ENCODE results near the gene PTGER4. TPM values are rescaled to one million over a fixed set of nuclear protein-coding genes. Genes with fewer than 3 reads are reported as not detected.
"Not testable (repeated sequence)": the region's sequence is repeated elsewhere in the genome, so short reads cannot be mapped to it uniquely, and the experiment has no call there.

The PTGER4 gene
- total RNA-seq, 1 donor from 2014 or later = 48.3 TPM

- Histone ChIP-seq H3K9me3 (no peaks in the 10 kb centered on the region), H3K4me1 (no peaks in the 10 kb centered on the region), H3K27me3 (no peaks in the 10 kb centered on the region), H3K27ac (no peak overlapping the region), H3K36me3 (peaks cover 2 to 26% of the 10 kb centered on the region in 2 donors), H3K4me3 (no peak overlapping the region)
- no peak for DNase-seq (ENCODE audit: low spot score in 2 of 2)
- intact Hi-C loops (cut with DNase I) = no loop called here
- no peak for TF ChIP-seq CTCF (IDR thresholded peaks at IDR 0.05)
These were observed 36.9 kb downstream of the PTGER4 start for GRCh38 chr5:40716590-40716989.

GRCh38 chr5:40717281-40717680 lies 37.6 kb downstream of the PTGER4 start:
- Histone ChIP-seq H3K27me3 (no peaks in the 10 kb centered on the region), H3K36me3 (peaks cover 2 to 32% of the 10 kb centered on the region in 2 donors), H3K4me1 (no peaks in the 10 kb centered on the region), H3K27ac (no peak overlapping the region), H3K4me3 (no peak overlapping the region), H3K9me3 (no peaks in the 10 kb centered on the region)
- no peak for TF ChIP-seq CTCF (IDR thresholded peaks at IDR 0.05)
- intact Hi-C loops (cut with DNase I) = no loop called here
- no peak for DNase-seq (ENCODE audit: low spot score in 2 of 2)

GRCh38 chr5:40720069-40720468 lies 40.4 kb downstream of the PTGER4 start:
- intact Hi-C loops (cut with DNase I) = no loop called here
- TF ChIP-seq CTCF (IDR thresholded peaks at IDR 0.05) = no peak
- H3K9me3 ChIP-seq = no peaks in the 10 kb centered on the region
- H3K27ac ChIP-seq = no peak overlapping the region
- DNase-seq (ENCODE audit: low spot score in 2 of 2) = no peak
- no peak overlapping the region for H3K4me3 ChIP-seq
- peaks cover 2 to 46% of the 10 kb centered on the region in 2 donors for H3K36me3 ChIP-seq
- no peaks in the 10 kb centered on the region for H3K4me1 ChIP-seq
- no peaks in the 10 kb centered on the region for H3K27me3 ChIP-seq

DNA sequence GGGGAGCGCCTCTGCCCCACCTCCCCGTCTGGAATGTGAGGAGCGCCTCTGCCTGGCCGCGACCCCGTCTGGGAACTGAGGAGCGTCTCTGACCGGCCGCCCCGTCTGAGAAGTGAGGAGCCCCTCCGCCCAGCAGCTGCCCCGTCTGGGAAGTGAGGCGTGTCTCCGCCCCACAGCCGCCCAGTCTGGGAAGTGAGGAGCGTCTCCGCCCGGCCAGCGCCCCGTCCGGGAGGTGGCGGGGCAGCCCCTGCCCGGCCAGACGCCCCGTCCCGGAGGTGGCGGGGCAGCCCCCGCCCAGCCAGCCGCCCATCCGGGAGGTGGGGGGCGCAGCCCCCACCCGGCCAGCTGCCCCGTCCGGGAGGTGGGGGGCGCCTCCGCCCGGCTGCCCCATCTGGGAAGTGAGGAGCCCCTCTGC lies 42.8 kb downstream of the PTGER4 start:
- H3K9me3 ChIP-seq; H3K4me1 ChIP-seq; DNase-seq (ENCODE audit: low spot score in 2 of 2); H3K4me3 ChIP-seq; H3K27me3 ChIP-seq; intact Hi-C loops (cut with DNase I); H3K27ac ChIP-seq: not testable (repeated sequence)
- H3K36me3 ChIP-seq = peaks cover 7 to 50% of the 10 kb centered on the region in 2 donors

GRCh38 chr5:40733434-40733833 lies 53.7 kb downstream of the PTGER4 start:
- intact Hi-C loops (cut with DNase I) = loop anchor here (10.0 kb wide), 1 partner anchor 1149 kb away; no protein-coding TSS in a partner anchor

More at GRCh38 chr5:40733434-40733833, 53.7 kb downstream of the PTGER4 start:
- Histone ChIP-seq H3K27me3 (no peaks in the 10 kb centered on the region), H3K36me3 (no peaks in the 10 kb centered on the region), H3K27ac (no peak overlapping the region), H3K4me1 (peaks cover 0 to 5% of the 10 kb centered on the region in 2 donors), H3K9me3 (no peaks in the 10 kb centered on the region), H3K4me3 (no peak overlapping the region)
- DNase-seq (ENCODE audit: low spot score in 2 of 2) = no peak
- no peak for TF ChIP-seq CTCF (IDR thresholded peaks at IDR 0.05)
